Left ventricle myocardium inferior (tissue), 1 donor: ENCODE measurements around the gene MYH11. TPM values are rescaled to one million over a fixed set of nuclear protein-coding genes. Genes with fewer than 3 reads are reported as not detected.
"Not testable (repeated sequence)": the region's sequence is repeated elsewhere in the genome, so short reads cannot be mapped to it uniquely, and the experiment has no call there.

Experiments used
- DNase-seq: peaks from one replicate; pipeline ENCODE4 v3.0.0-alpha.2; 2020
- H3K27ac ChIP-seq: fragments of 200-600 bp; replicated peaks from 2 replicates; pipeline ENCODE4 v1.8.0; 2021
- H3K27me3 ChIP-seq: fragments of 200-600 bp; 2 replicates; pipeline ENCODE4 v1.8.0; 2021; ENCODE audit warnings: low read depth
- H3K36me3 ChIP-seq: fragments of 200-600 bp; 2 replicates; pipeline ENCODE4 v1.8.0; 2021
- H3K4me1 ChIP-seq: fragments of 200-600 bp; 2 replicates; pipeline ENCODE4 v1.8.0; 2021
- H3K4me3 ChIP-seq: fragments of 200-600 bp; 2 replicates; pipeline ENCODE4 v1.8.0; 2021; ENCODE audit warnings: mild to moderate bottlenecking, moderate library complexity
- H3K9me3 ChIP-seq: fragments of 200-600 bp; replicated peaks from 2 replicates; pipeline ENCODE4 v1.8.0; 2021
- intact Hi-C: fragments of 100-400 bp; cut with micrococcal nuclease; formaldehyde crosslinking; loops from one replicate; pipeline ENCODE4 v1.11.0; 2022
- total RNA-seq: library from RNA; stranded (reverse); fragmentation: NEBNext Ultra II Directional; extraction: Animal tissue kit (Norgen Biotek cat#: 25700); gene quantifications from one replicate; pipeline ENCODE4 v1.2.1, GENCODE V29; 2021
- TF ChIP-seq, protein P1 (sequence below): fragments of 200-600 bp; IDR thresholded peaks from 2 replicates; pipeline ENCODE4 v1.8.0; 2021; ENCODE audit warnings: antibody characterized with exemption, mild to moderate bottlenecking, borderline replicate concordance
- donor health status: DM: no; HTN: yes; CAD: no; lungs with severe emphysema.

The MYH11 gene
- total RNA-seq, 1 donor from 2014 or later: 15.6 TPM

DNA sequence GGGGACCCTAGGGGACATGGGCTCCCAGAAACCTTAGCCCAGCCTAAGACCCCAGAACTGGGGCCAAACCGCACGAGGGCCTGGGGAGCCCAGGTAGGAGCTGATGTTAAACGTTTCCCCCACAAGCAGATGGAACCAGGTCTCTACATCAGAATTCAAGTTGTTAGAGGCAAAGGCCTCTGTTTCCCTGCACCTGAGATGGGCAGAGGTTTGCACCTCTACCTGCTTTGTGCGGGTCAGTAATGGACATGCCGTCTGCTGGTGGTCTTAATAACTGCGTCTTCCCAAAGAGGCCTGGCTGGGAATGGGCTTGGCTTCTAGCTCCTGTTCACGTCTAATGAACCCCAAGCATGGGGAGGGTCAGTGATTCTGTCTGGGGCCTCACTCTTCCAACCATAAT, 127.7 kb downstream of the MYH11 start:
- Histone ChIP-seq H3K4me1 (no peaks in the 10 kb centered on the region), H3K27ac (no peak overlapping the region)
- intact Hi-C loops: loop anchor here (10.0 kb wide), 1 partner anchor 284 kb away; no protein-coding TSS in a partner anchor

DNA sequence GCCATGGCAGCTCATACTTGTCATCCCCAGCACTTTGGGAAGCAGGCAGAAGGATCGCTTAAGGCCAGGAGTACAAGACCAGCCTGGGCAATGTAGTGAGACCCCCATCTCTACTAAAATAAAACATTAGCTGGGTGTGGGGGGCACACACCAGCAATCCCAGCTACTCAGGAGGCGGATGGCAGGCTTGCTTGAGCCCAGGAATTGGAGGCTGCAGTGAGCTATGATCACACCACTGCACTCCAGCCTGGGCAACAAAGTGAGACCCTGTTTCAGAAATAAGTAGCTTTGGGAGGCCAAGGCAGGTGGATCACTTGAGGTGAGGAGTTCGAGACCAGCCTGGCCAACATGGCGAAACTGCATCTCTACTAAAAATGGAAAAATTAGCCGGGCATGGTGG, 129.1 kb downstream of the MYH11 start:
- DNase-seq, H3K9me3 ChIP-seq, H3K27ac ChIP-seq, H3K4me1 ChIP-seq, H3K27me3 ChIP-seq, H3K4me3 ChIP-seq: not testable (repeated sequence)
- H3K36me3 ChIP-seq: peaks cover 43% of the 10 kb centered on the region
- intact Hi-C loops: loop anchor here (10.0 kb wide), 1 partner anchor 283 kb away; no protein-coding TSS in a partner anchor

More for the DNA sequence above, 127.7 kb downstream of the MYH11 start:
- no peak for DNase-seq
- Histone ChIP-seq H3K27me3 (no peaks in the 10 kb centered on the region), H3K36me3 (peaks cover 39% of the 10 kb centered on the region), H3K4me3 (no peak overlapping the region), H3K9me3 (no peaks in the 10 kb centered on the region)
- TF ChIP-seq, protein P1, sequence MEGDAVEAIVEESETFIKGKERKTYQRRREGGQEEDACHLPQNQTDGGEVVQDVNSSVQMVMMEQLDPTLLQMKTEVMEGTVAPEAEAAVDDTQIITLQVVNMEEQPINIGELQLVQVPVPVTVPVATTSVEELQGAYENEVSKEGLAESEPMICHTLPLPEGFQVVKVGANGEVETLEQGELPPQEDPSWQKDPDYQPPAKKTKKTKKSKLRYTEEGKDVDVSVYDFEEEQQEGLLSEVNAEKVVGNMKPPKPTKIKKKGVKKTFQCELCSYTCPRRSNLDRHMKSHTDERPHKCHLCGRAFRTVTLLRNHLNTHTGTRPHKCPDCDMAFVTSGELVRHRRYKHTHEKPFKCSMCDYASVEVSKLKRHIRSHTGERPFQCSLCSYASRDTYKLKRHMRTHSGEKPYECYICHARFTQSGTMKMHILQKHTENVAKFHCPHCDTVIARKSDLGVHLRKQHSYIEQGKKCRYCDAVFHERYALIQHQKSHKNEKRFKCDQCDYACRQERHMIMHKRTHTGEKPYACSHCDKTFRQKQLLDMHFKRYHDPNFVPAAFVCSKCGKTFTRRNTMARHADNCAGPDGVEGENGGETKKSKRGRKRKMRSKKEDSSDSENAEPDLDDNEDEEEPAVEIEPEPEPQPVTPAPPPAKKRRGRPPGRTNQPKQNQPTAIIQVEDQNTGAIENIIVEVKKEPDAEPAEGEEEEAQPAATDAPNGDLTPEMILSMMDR: no peak

DNA sequence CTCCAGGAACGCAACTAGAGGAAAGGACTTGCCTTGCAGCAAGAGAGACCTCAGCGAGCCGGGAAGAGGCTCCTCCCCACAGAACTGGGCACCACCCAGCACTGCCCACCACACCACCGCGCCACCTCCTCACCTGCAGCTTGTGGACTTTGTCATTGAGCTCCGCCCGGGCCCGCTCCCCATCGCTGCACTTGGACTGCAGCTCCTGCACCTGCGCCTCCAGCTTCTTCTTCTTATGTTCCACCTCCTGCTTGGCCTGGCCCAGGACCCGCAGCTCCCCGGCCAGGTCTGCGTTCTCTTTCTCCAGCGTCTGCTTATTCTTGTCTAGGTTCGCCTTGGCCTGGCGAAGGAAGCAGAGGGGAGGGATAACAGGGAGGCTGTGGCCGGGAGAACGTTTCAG, 130.1 kb downstream of the MYH11 start:
- Histone ChIP-seq H3K4me1 (no peaks in the 10 kb centered on the region), H3K4me3 (no peak overlapping the region), H3K36me3 (peaks cover 43% of the 10 kb centered on the region), H3K9me3 (no peaks in the 10 kb centered on the region), H3K27ac (no peak overlapping the region), H3K27me3 (no peaks in the 10 kb centered on the region)
- no peak for DNase-seq
- intact Hi-C loops: loop anchor here (10.0 kb wide), 1 partner anchor 282 kb away; no protein-coding TSS in a partner anchor
- TF ChIP-seq, protein P1: no peak

DNA sequence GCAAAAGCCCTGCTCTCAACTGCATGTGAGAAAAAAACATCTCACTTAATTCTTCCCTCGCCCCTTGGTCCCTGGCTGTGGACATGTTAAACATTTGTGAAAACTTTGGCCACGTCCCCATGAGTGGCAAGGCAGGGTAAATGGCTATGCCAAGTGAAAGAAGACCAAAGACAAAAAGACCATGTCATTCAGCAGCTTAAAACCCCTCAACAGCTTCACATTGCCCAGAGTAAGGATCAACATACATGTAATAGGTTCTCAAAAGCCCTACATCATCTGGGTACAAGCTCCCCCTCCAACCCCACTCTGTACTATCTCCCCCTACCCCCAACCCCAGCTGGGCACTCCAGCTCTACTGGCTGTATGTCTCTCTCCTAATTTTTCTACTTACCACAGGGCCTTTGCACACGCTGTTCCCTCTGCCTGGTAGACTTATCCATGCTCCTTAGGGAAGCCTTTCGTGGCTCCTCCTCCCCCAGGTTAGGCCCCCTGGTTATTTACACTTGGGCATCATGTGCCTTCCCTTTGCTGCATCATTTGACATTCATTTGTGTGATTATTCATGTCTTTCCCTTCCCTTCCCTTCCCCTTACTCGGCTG, 131.1 kb downstream of the MYH11 start:
- peaks cover 48% of the 10 kb centered on the region for H3K36me3 ChIP-seq
- H3K4me3 ChIP-seq: no peak overlapping the region
- H3K4me1 ChIP-seq: no peaks in the 10 kb centered on the region
- TF ChIP-seq, protein P1: no peak
- H3K27me3 ChIP-seq: no peaks in the 10 kb centered on the region
- intact Hi-C loops: loop anchor here (10.0 kb wide), 1 partner anchor 281 kb away; no protein-coding TSS in a partner anchor
- H3K9me3 ChIP-seq: no peaks in the 10 kb centered on the region
- DNase-seq: no peak
- H3K27ac ChIP-seq: no peak overlapping the region

DNA sequence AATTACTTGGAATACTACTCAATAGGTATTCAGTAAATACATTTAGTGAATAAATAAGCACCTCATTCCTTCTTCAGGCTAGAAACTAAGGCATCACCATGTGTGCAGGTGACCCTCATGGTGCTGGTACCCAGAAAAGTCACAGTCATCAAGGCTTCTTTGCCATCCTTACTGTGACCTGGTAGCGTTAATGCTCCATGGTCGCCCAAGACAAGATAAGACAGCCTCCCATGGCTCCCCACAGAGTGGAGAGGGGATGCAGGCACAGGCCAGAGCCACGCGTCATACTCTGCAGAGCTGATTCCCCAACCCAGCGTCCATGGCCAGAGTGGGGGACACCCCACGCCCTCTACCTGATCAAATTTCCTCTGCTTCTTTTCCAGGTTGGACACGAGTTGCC, 133.0 kb downstream of the MYH11 start:
- no peaks in the 10 kb centered on the region for H3K9me3 ChIP-seq
- H3K4me3 ChIP-seq: no peak overlapping the region
- H3K4me1 ChIP-seq: no peaks in the 10 kb centered on the region
- TF ChIP-seq, protein P1: no peak
- H3K36me3 ChIP-seq: peaks cover 49% of the 10 kb centered on the region
- no peaks in the 10 kb centered on the region for H3K27me3 ChIP-seq
- H3K27ac ChIP-seq: no peak overlapping the region
- no peak for DNase-seq
- intact Hi-C loops: loop anchor here (10.0 kb wide), 1 partner anchor 279 kb away; no protein-coding TSS in a partner anchor

DNA sequence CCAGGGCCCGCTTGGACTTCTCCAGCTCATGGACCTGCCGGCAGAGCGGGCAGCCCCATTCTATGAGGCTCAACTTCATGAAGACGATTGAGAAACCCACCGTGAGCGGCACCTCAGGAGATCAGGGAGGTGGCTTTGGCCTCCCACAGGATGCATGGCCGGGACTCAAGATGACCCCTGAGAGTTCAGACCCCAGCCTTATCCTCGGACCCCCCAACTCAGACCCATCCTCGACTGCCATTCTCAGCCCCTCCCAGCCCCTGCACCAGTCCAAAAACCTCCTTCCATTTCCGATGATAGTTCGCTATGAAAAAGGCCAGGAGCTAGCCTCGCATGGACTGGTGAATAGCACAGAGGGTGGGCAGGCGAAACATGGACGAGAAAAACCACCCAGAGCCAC, 135.8 kb downstream of the MYH11 start:
- H3K27me3 ChIP-seq: no peaks in the 10 kb centered on the region
- intact Hi-C loops: loop anchor here (10.0 kb wide), 1 partner anchor 276 kb away; no protein-coding TSS in a partner anchor
- H3K36me3 ChIP-seq: peaks cover 62% of the 10 kb centered on the region
- H3K4me1 ChIP-seq: no peaks in the 10 kb centered on the region
- no peak for DNase-seq
- TF ChIP-seq, protein P1: no peak
- no peak overlapping the region for H3K27ac ChIP-seq
- no peaks in the 10 kb centered on the region for H3K9me3 ChIP-seq
- H3K4me3 ChIP-seq: no peak overlapping the region
